ENCODE data around the gene PGP. TPM values are rescaled to one million over a fixed set of nuclear protein-coding genes. Genes with fewer than 3 reads are reported as not detected.

PGP gene
- total RNA-seq, 1 experiment from 2014 or later, result 36.2 TPM

DNA sequence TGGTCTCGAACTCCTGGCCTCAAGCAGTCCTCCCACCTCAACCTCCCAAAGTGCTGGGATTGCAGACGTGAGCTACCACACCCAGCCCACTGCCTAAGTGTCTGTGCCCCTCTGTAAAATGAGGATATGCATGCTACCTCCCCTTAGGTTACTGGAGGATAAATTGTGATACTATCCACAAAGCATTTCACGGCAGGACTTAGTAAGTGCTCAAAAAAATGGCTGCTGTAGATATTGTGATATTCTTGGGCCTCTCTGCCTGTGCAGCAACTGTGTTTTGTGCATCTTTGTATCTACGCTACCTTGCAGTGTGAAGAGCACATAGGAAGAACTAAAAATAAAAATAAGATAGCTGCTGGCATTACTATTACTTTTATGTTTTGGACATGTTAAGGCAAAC, 16.4 kb downstream of the PGP start:
- Histone ChIP-seq H3K4me3 (ENCODE audit: low read depth, low read length) (no peak overlapping the region), H3K9me3 (no peaks in the 10 kb centered on the region), H3K4me1 (peaks cover 9% of the 10 kb centered on the region), H3K27me3 (replicated peaks; ENCODE audit: control insufficient read depth, insufficient read depth, low read length) (no peaks in the 10 kb centered on the region), H3K36me3 (ENCODE audit: control insufficient read depth, insufficient read depth, low read length) (no peaks in the 10 kb centered on the region)
- Mint-ChIP-seq H3K27ac (ENCODE audit: unreplicated experiment) (no peak overlapping the region), H3K27me3 (ENCODE audit: insufficient read depth, unreplicated experiment) (no peaks in the 10 kb centered on the region), H3K9me3 (ENCODE audit: unreplicated experiment) (no peaks in the 10 kb centered on the region), H3K36me3 (ENCODE audit: insufficient read depth, unreplicated experiment) (peaks cover 7% of the 10 kb centered on the region), H3K4me3 (ENCODE audit: unreplicated experiment) (peak overlapping the region; percentile 69), H3K4me1 (ENCODE audit: low read depth, unreplicated experiment) (no peaks in the 10 kb centered on the region)
- TF ChIP-seq, protein P1, sequence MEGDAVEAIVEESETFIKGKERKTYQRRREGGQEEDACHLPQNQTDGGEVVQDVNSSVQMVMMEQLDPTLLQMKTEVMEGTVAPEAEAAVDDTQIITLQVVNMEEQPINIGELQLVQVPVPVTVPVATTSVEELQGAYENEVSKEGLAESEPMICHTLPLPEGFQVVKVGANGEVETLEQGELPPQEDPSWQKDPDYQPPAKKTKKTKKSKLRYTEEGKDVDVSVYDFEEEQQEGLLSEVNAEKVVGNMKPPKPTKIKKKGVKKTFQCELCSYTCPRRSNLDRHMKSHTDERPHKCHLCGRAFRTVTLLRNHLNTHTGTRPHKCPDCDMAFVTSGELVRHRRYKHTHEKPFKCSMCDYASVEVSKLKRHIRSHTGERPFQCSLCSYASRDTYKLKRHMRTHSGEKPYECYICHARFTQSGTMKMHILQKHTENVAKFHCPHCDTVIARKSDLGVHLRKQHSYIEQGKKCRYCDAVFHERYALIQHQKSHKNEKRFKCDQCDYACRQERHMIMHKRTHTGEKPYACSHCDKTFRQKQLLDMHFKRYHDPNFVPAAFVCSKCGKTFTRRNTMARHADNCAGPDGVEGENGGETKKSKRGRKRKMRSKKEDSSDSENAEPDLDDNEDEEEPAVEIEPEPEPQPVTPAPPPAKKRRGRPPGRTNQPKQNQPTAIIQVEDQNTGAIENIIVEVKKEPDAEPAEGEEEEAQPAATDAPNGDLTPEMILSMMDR (IDR thresholded peaks at IDR 0.05; ENCODE audit: insufficient read depth in 1 of 2, low read depth in 1 of 2, low read length in 1 of 2, severe bottlenecking in 1 of 2, unreplicated experiment in 1 of 2), result no peak
- BruUV-seq (replicated peaks), result no TSS peak
- ChIA-PET POLR2A (no interaction called here), CTCF (no interaction called here)
- intact Hi-C loops (cut with micrococcal nuclease; ENCODE audit: unreplicated experiment), result no loop called here
- DNase-seq, result no peak

DNA sequence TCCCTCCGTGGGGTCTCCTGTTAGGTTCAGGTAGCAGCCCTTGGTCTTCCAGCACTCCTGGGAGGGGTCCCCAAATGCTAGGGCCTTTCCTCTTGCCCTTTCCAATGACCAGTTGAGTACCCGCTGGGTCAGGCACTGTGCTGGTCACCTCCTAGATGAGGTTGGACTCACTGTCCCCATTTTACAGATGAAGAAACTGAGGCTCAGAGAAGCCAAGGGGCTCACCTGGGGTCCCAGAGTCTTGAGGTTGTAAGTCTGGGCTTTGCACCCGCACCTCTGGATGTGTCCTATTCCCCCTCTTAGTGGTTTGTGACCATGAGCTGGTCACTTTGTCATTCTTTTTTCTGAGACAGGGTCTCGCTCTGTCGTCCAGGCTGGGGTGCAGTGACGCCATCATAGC, 16.9 kb downstream of the PGP start:
- BruUV-seq (replicated peaks), result no TSS peak
- Mint-ChIP-seq H3K27ac (ENCODE audit: unreplicated experiment) (no peak overlapping the region), H3K4me3 (ENCODE audit: unreplicated experiment) (peak overlapping the region; percentile 69), H3K27me3 (ENCODE audit: insufficient read depth, unreplicated experiment) (no peaks in the 10 kb centered on the region), H3K9me3 (ENCODE audit: unreplicated experiment) (no peaks in the 10 kb centered on the region), H3K4me1 (ENCODE audit: low read depth, unreplicated experiment) (no peaks in the 10 kb centered on the region), H3K36me3 (ENCODE audit: insufficient read depth, unreplicated experiment) (peaks cover 7% of the 10 kb centered on the region)
- TF ChIP-seq, protein P1 (IDR thresholded peaks at IDR 0.05; ENCODE audit: insufficient read depth in 1 of 2, low read depth in 1 of 2, low read length in 1 of 2, severe bottlenecking in 1 of 2, unreplicated experiment in 1 of 2), result no peak
- H3K27me3 ChIP-seq (replicated peaks; ENCODE audit: control insufficient read depth, insufficient read depth, low read length), result no peaks in the 10 kb centered on the region
- no peak overlapping the region for H3K4me3 ChIP-seq (ENCODE audit: low read depth, low read length)
- no peaks in the 10 kb centered on the region for H3K9me3 ChIP-seq
- intact Hi-C loops (cut with micrococcal nuclease; ENCODE audit: unreplicated experiment), result no loop called here
- POLR2A ChIA-PET, result no interaction called here
- no peaks in the 10 kb centered on the region for H3K36me3 ChIP-seq (ENCODE audit: control insufficient read depth, insufficient read depth, low read length)
- H3K4me1 ChIP-seq, result peaks cover 9% of the 10 kb centered on the region
- DNase-seq, result no peak
- CTCF ChIA-PET, result interaction anchor here (3.8 kb wide), 1 partner anchor 54 kb away, joined by 29 read pairs; the partner anchor contains the start of gene ECI1

DNA sequence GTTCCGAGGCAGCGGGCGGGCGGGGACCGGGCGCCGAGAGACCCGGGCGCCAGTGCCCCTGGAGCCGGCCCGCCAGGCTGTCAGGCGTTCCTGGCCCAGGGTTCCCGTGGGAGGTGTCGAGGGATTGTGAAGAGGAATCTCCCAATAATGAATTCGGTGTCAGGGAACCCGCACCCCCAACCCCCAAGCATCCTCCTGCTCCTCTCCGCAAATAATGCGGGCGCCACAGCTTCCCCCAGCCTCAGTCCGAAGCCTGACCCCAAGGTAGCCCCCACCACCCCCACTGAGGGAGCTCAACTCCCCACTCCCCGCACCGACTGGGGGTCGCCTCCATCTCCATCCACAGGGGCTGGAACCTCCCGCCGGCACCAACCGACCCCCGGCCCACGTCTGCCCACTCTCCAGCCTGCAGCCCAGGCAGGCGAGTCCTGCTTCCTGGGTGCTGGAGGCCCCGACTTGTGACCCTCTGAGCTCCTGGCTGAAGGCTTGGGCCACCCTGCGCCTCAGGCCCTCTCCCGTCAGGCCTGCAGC, 17.6 kb downstream of the PGP start:
- Histone ChIP-seq H3K4me3 (ENCODE audit: low read depth, low read length) (peak overlapping the region; percentile 29), H3K4me1 (peaks cover 9% of the 10 kb centered on the region), H3K9me3 (no peaks in the 10 kb centered on the region), H3K27me3 (replicated peaks; ENCODE audit: control insufficient read depth, insufficient read depth, low read length) (no peaks in the 10 kb centered on the region), H3K36me3 (ENCODE audit: control insufficient read depth, insufficient read depth, low read length) (no peaks in the 10 kb centered on the region)
- no peak for DNase-seq
- H3K36me3 Mint-ChIP-seq (ENCODE audit: insufficient read depth, unreplicated experiment), result peaks cover 3% of the 10 kb centered on the region
- intact Hi-C loops (cut with micrococcal nuclease; ENCODE audit: unreplicated experiment), result no loop called here
- H3K27ac Mint-ChIP-seq (ENCODE audit: unreplicated experiment), result no peak overlapping the region
- H3K9me3 Mint-ChIP-seq (ENCODE audit: unreplicated experiment), result no peaks in the 10 kb centered on the region
- H3K4me1 Mint-ChIP-seq (ENCODE audit: low read depth, unreplicated experiment), result no peaks in the 10 kb centered on the region
- CTCF ChIA-PET, result interaction anchor here (3.8 kb wide), 1 partner anchor 55 kb away, joined by 29 read pairs; the partner anchor contains the start of gene ECI1
- POLR2A ChIA-PET, result no interaction called here
- H3K4me3 Mint-ChIP-seq (ENCODE audit: unreplicated experiment), result peak overlapping the region; percentile 69
- TF ChIP-seq, protein P1 (IDR thresholded peaks at IDR 0.05; ENCODE audit: insufficient read depth in 1 of 2, low read depth in 1 of 2, low read length in 1 of 2, severe bottlenecking in 1 of 2, unreplicated experiment in 1 of 2), result no peak
- H3K27me3 Mint-ChIP-seq (ENCODE audit: insufficient read depth, unreplicated experiment), result no peaks in the 10 kb centered on the region
- BruUV-seq (replicated peaks), result no TSS peak
